GM18951 (cell line): ENCODE results near the gene MRPS25.

Experiments used
- POLR2A ChIP-seq: IDR thresholded peaks from 4 replicates; pipeline ENCODE4 v1.6.1; 2011; ENCODE audit warnings: mild to moderate bottlenecking; ENCODE audit not compliant: insufficient read length, insufficient read depth; ENCODE audit errors: extremely low read depth
- in situ Hi-C: fragments of 300-500 bp; cut with MboI; formaldehyde crosslinking; loops from one replicate; pipeline ENCODE4 v1.12.0; 2022; ENCODE audit warnings: low sequenced_read_pairs, mixed read lengths, inconsistent platforms; ENCODE audit not compliant: unreplicated experiment

Gene MRPS25

DNA sequence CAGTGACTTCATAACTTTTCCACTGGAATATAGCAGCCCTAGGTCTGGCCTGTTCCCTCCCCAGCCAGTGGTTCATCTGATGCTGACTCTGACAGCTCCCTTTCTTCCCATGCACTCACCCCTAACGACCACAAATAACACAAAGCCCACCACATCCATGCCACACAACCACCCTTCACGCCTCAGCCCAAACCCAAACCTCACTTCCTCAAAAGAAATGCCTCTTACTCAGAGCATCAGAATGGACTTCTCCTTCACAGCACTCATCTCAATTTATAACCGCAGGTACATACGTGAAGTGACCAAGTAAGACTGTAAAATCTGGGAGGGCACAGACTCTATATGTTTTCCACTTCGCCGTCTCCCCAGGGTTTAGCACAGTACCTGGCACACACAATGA lies 32.8 kb upstream of the MRPS25 start:
- TF ChIP-seq POLR2A: no peak
- in situ Hi-C loops: no loop called here

GRCh38 chr3:15096046-15096445 lies 30.9 kb upstream of the MRPS25 start:
- in situ Hi-C loops: no loop called here
- no peak for TF ChIP-seq POLR2A

DNA sequence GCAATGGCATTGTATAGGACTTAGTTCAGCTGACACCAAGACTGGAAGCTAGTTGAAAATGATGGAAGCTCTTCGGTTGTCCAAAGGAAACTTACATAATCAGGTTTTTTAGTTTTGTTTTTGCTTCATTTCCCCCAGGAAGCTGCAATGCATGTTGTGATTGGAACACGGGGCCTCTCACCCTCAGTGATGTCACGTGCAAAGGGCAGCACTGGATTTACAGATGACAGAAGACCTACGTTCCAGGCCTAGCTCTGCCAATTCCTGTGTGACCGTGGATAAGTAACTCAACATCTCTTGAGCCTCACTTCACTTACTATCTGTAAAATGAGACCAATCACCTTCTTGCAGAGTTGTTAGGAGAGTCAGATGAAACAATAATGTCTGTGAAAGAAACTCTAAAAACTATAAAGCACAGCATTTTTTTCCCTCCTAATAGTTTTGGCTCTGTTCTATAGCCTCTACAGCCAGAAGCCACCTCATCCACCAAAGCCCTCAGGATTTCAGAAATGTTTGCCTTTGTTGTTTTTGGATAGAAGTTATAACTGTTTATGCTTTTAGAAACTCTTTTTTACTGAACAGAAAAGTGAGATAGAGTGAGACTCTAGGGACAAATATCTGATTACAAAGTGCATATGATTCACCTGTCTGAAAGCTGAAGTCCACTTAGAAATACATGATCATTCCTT lies 29.2 kb upstream of the MRPS25 start:
- TF ChIP-seq POLR2A: no peak
- in situ Hi-C loops: no loop called here

DNA sequence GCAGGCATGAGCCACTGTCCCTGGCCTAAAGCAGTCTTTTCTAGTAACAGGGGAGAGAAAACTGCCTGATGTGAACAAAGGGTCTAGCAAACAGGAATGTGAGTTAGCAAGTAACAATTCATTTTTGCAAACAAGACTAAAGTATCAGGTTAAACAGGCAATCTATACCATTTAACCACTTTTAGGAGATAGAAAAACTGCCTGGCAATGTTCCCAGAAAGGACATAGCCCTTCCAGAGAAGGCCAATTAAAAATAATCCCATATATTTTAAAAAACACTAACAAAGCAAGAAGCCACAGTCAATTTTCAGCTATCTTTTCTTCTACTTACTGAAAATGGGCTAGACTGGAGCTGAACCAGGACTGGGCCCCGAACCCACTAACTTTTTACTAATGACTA lies 27.6 kb upstream of the MRPS25 start:
- in situ Hi-C loops: no loop called here
- no peak for TF ChIP-seq POLR2A

- in situ Hi-C loops: no loop called here
- no peak for TF ChIP-seq POLR2A
These were observed 26.5 kb upstream of the MRPS25 start for GRCh38 chr3:15091575-15091974.

GRCh38 chr3:15089201-15089600 lies 24.1 kb upstream of the MRPS25 start:
- in situ Hi-C loops: no loop called here
- TF ChIP-seq POLR2A: no peak

- in situ Hi-C loops: no loop called here
- no peak for TF ChIP-seq POLR2A
These were observed 21.6 kb upstream of the MRPS25 start for GRCh38 chr3:15086699-15087098.

DNA sequence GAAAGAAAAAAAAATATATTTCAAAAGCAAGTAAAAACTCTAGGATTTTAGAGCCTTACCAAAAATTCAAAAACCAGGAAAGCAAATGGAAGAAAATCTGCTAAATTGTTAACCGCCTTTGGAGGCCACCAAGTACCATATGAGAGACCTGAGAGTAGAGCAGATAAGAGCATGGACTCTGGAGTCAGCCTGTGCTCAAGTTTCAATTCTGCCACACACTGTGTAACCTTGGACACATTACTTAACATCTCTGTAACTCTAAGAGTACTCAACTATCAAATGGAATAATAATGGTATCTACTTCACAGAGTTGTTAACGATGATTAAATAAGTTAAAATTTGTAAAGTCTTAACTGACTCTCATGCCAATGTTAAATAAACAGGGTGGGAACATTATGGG lies 21.1 kb upstream of the MRPS25 start:
- in situ Hi-C loops: no loop called here
- TF ChIP-seq POLR2A: no peak

DNA sequence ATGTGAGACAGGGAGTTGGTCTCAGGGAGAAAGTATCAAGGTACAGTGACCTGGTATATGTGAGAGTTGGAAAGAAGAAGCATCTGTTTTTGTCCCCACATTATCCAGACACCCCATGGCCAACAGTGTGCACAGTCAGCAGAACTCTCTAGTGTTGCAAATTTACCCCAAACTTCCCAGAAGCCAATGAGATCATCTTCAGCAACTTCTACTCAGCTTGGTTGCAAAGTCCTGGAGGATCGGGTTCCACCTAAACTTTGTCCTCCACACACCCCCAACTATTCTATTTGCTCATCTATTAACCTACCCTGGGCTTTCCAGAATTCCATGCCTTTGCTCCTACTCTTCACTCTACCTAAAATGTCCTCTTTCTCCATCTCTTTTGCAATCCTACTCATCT lies 18.1 kb upstream of the MRPS25 start:
- in situ Hi-C loops: no loop called here
- TF ChIP-seq POLR2A: no peak

GRCh38 chr3:15081960-15082664 lies 17.0 kb upstream of the MRPS25 start:
- in situ Hi-C loops: no loop called here
- no peak for TF ChIP-seq POLR2A

DNA sequence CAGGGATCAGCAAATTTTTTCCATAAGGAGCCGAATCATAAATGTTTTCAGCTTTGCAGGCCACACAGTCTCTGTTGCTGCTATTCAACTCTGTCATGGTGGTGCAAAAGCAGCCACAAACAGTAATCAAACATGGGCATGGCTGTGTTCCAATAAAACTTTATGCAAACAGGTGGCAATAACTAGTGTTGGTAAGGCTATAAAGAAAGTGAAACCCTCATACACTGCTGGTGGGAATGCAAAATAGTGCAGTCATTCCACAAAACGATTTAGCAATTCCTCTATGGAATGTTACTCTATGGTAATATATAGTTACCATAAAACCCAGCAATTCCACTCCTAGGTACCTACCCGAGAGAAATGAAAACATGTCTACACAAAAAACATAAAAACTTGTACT lies 14.0 kb upstream of the MRPS25 start:
- TF ChIP-seq POLR2A: no peak
- in situ Hi-C loops: no loop called here

DNA sequence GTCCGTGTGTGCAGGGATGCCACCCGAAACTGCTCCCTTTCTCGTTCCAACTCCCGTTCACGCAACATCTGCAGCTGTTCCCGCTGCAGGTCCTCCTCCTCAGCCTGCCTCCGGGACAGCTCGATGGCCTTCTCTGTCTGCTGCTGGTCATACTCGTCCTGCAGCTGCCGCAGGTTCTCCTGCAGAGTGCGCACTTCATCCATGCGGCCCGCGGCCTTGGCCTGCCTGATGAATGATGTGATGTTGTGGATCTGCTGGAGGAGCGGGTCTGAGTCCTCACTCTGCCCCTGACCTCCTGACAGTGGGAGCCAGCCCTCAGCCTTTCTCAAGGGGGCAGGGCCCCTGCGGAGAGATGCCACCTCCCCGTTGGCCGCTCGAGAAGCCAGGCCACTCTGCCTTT lies 9.4 kb upstream of the MRPS25 start:
- in situ Hi-C loops: no loop called here
- TF ChIP-seq POLR2A: no peak

GRCh38 chr3:15071699-15072098 lies 6.6 kb upstream of the MRPS25 start:
- TF ChIP-seq POLR2A: no peak
- in situ Hi-C loops: no loop called here

- in situ Hi-C loops: no loop called here
- TF ChIP-seq POLR2A: no peak
These were observed 4.3 kb upstream of the MRPS25 start for GRCh38 chr3:15069441-15069840.
